SW480 (cell line): ENCODE measurements around the gene NR3C2.

Experiments
- DNase-seq: peaks from one replicate; pipeline ENCODE4 v3.0.0-alpha.2; 2016; ENCODE audit warnings: low spot score

The NR3C2 gene

GRCh38 chr4:148053298-148054003 lies 388.8 kb downstream of the NR3C2 start:
- no peak for DNase-seq

GRCh38 chr4:148052448-148052847 lies 389.8 kb downstream of the NR3C2 start:
- DNase-seq = no peak

- no peak for DNase-seq
Measured at GRCh38 chr4:148051403-148051802, 390.8 kb downstream of the NR3C2 start.

- DNase-seq = no peak
Measured at GRCh38 chr4:148048598-148048997, 393.6 kb downstream of the NR3C2 start.

- DNase-seq = no peak
Measured at GRCh38 chr4:148044912-148045352, 397.3 kb downstream of the NR3C2 start.

GRCh38 chr4:148044089-148044911 lies 397.9 kb downstream of the NR3C2 start:
- DNase-seq = no peak

- no peak for DNase-seq
Measured at GRCh38 chr4:148041606-148042329, 400.4 kb downstream of the NR3C2 start.

- DNase-seq = no peak
Measured at GRCh38 chr4:148034813-148035212, 407.4 kb downstream of the NR3C2 start.

- peak; percentile 7 for DNase-seq
Measured at GRCh38 chr4:148030193-148030873, 411.9 kb downstream of the NR3C2 start.

GRCh38 chr4:148029781-148030180 lies 412.4 kb downstream of the NR3C2 start:
- no peak for DNase-seq
